Measurements from ENCODE around the gene FBL.
"Not testable (repeated sequence)": the region's sequence is repeated elsewhere in the genome, so short reads cannot be mapped to it uniquely, and the experiment has no call there.

The FBL gene

GRCh38 chr19:39845933-39846677, at the start of gene FBL:
TSS of gene FBL (minus strand) at chr19:39846379. CDS start at chr19:39846300, 79 bp downstream.
- DNase-seq: peak; percentile 69

- not testable (repeated sequence) for DNase-seq
Measured at GRCh38 chr19:39895096-39895495, 48.9 kb upstream of the FBL start.

GRCh38 chr19:39894236-39894606, 48.0 kb upstream of the FBL start:
- not testable (repeated sequence) for DNase-seq

- not testable (repeated sequence) for DNase-seq
Measured at GRCh38 chr19:39893366-39894235, 47.4 kb upstream of the FBL start.

GRCh38 chr19:39892506-39892902, 46.3 kb upstream of the FBL start:
- DNase-seq: not testable (repeated sequence)

GRCh38 chr19:39891660-39892505, 45.7 kb upstream of the FBL start:
- not testable (repeated sequence) for DNase-seq

GRCh38 chr19:39890755-39891551, 44.8 kb upstream of the FBL start:
- DNase-seq: no peak

- DNase-seq: not testable (repeated sequence)
Measured at GRCh38 chr19:39889872-39890754, 43.9 kb upstream of the FBL start.

GRCh38 chr19:39887456-39887951, 41.3 kb upstream of the FBL start:
- not testable (repeated sequence) for DNase-seq

GRCh38 chr19:39885821-39886554, 39.8 kb upstream of the FBL start:
- not testable (repeated sequence) for DNase-seq

GRCh38 chr19:39884721-39885120, 38.5 kb upstream of the FBL start:
- DNase-seq: not testable (repeated sequence)

GRCh38 chr19:39882645-39883044, 36.5 kb upstream of the FBL start:
- not testable (repeated sequence) for DNase-seq

GRCh38 chr19:39881495-39882110, 35.4 kb upstream of the FBL start:
- not testable (repeated sequence) for DNase-seq

GRCh38 chr19:39880241-39880640, 34.1 kb upstream of the FBL start:
- DNase-seq: not testable (repeated sequence)

GRCh38 chr19:39879796-39880195, 33.6 kb upstream of the FBL start:
- DNase-seq: not testable (repeated sequence)

GRCh38 chr19:39878866-39879265, 32.7 kb upstream of the FBL start:
- DNase-seq: not testable (repeated sequence)

GRCh38 chr19:39878398-39878797, 32.2 kb upstream of the FBL start:
- no peak for DNase-seq

GRCh38 chr19:39877982-39878381, 31.8 kb upstream of the FBL start:
- DNase-seq: not testable (repeated sequence)

- DNase-seq: not testable (repeated sequence)
Measured at GRCh38 chr19:39877488-39877887, 31.3 kb upstream of the FBL start.

Measured in NCI-H446 treated with DMSO at 0.1 percent for 48 hours (cell line).